Measurements from ENCODE around the gene GRIA1.

Gene GRIA1

DNA sequence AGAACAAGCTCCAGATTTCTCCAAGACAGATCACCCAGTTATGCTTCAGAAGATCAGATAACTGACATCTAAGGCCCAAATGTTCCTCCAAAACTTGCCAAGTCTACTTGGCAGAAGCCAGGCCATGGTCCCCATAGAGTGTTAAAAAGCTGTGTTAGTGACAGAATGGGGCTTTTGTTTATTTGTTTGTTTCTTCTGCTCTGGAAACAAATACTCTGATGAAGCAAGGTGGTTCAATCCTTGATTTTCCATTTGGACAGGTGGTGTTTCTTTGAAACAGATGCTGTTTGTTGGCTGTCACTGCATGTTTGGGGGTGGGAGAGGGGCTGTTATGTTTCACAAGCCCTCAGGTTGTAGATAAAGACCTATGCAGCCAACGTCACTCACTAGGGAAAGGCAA is 284.2 kb downstream of the GRIA1 start:
- Histone ChIP-seq H3K36me3 (ENCODE audit: control insufficient read depth, insufficient read depth, low read length) (no peaks in the 10 kb centered on the region), H3K4me1 (ENCODE audit: control insufficient read depth, insufficient read depth, low read length) (no peaks in the 10 kb centered on the region), H3K4me3 (ENCODE audit: low read depth, low read length) (no peak overlapping the region), H3K9ac (ENCODE audit: low read depth, low read length) (no peak overlapping the region), H3K27me3 (ENCODE audit: control insufficient read depth, insufficient read depth, low read length) (no peaks in the 10 kb centered on the region), H3K9me3 (ENCODE audit: control insufficient read depth, insufficient read depth, low read length) (no peaks in the 10 kb centered on the region)

DNA sequence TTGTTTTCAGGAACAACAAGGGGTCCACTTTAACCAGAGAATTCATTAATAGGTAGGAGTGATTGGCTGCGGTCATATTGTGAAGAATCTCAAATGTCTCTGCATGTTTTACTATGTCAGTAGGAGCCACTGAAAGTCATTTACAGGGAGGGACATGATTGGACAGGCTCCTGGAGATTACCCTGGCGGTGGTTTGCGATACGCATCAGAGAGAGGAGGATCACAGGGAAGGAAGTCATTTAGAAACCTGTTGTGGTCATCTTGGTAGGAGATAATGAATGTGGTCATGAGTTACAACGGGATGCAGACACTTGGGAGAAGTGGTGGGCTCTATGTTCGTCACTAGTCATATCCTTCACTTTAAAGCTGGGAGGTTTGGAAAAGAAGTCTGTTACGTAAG is 285.5 kb downstream of the GRIA1 start:
- H3K4me3 ChIP-seq (ENCODE audit: low read depth, low read length): no peak overlapping the region
- H3K27me3 ChIP-seq (ENCODE audit: control insufficient read depth, insufficient read depth, low read length): no peaks in the 10 kb centered on the region
- H3K36me3 ChIP-seq (ENCODE audit: control insufficient read depth, insufficient read depth, low read length): no peaks in the 10 kb centered on the region
- H3K9ac ChIP-seq (ENCODE audit: low read depth, low read length): no peak overlapping the region
- H3K9me3 ChIP-seq (ENCODE audit: control insufficient read depth, insufficient read depth, low read length): no peaks in the 10 kb centered on the region
- peaks cover 4% of the 10 kb centered on the region for H3K4me1 ChIP-seq (ENCODE audit: control insufficient read depth, insufficient read depth, low read length)

DNA sequence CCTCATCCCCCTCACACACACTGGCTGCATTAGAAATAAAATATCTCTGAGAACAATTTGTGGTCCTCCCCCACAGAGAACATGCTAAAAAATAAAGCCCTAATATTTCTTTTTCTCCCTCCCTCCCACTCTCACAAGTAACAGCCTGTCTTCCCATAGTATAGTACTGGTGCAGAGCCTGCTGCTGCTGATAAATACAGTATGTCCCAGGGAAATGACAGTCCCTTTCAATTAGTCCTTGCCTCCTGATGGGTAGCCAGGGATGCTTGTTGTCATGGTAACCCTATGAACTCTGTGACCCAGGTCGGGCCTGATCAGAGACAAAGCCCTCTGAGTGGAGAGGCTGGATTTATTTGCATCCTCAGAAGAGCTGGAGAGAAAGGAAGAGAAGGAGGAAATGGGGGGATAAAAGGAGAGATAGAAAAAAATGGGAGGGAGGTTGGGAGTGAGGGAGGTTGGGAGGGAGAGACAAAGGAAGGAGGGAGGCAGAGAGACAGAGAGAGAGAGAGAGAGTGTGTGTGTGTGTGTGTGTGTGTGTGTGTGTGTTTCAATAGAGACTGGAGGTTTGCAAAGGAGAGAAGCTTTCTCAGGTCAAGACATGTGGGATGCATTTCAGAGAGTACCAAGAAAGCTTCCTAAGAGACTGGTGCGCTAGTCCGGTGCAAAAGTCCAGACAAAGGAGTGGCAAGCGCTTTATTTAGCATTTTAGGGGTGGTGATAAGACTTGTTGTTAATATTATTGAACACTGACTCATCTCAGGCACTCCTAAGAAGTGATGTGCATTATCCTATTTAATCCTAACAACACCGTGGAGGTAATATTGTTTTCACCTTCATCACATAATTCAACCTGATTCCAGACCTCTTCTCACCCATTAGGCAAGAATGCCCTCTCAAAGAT is 287.5 kb downstream of the GRIA1 start:
- Histone ChIP-seq H3K9ac (ENCODE audit: low read depth, low read length) (no peak overlapping the region), H3K9me3 (ENCODE audit: control insufficient read depth, insufficient read depth, low read length) (no peaks in the 10 kb centered on the region), H3K36me3 (ENCODE audit: control insufficient read depth, insufficient read depth, low read length) (no peaks in the 10 kb centered on the region), H3K27me3 (ENCODE audit: control insufficient read depth, insufficient read depth, low read length) (no peaks in the 10 kb centered on the region), H3K4me1 (ENCODE audit: control insufficient read depth, insufficient read depth, low read length) (peaks cover 7% of the 10 kb centered on the region), H3K4me3 (ENCODE audit: low read depth, low read length) (no peak overlapping the region)

DNA sequence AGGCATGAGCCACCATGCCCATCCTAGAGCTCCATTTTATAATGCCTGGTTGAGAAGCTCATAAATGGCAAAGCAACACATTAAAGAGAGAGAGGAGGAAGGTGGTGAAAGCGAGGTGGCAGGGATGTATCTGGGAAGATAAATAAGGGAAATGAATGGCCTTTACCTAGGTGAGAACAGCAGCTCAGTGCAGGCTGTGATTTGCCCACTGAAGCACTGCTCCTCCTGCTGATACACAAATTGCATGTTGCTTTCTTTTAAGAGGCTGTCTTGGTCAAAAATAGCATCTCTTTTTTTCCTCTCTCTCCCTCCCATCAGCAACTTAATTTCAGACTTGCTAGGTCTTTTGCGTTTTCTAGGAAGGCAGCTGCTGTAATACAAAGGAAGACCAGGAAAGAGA is 289.4 kb downstream of the GRIA1 start:
- H3K4me1 ChIP-seq (ENCODE audit: control insufficient read depth, insufficient read depth, low read length): peaks cover 10% of the 10 kb centered on the region
- no peaks in the 10 kb centered on the region for H3K27me3 ChIP-seq (ENCODE audit: control insufficient read depth, insufficient read depth, low read length)
- no peaks in the 10 kb centered on the region for H3K9me3 ChIP-seq (ENCODE audit: control insufficient read depth, insufficient read depth, low read length)
- H3K9ac ChIP-seq (ENCODE audit: low read depth, low read length): no peak overlapping the region
- H3K4me3 ChIP-seq (ENCODE audit: low read depth, low read length): no peak overlapping the region
- no peaks in the 10 kb centered on the region for H3K36me3 ChIP-seq (ENCODE audit: control insufficient read depth, insufficient read depth, low read length)

DNA sequence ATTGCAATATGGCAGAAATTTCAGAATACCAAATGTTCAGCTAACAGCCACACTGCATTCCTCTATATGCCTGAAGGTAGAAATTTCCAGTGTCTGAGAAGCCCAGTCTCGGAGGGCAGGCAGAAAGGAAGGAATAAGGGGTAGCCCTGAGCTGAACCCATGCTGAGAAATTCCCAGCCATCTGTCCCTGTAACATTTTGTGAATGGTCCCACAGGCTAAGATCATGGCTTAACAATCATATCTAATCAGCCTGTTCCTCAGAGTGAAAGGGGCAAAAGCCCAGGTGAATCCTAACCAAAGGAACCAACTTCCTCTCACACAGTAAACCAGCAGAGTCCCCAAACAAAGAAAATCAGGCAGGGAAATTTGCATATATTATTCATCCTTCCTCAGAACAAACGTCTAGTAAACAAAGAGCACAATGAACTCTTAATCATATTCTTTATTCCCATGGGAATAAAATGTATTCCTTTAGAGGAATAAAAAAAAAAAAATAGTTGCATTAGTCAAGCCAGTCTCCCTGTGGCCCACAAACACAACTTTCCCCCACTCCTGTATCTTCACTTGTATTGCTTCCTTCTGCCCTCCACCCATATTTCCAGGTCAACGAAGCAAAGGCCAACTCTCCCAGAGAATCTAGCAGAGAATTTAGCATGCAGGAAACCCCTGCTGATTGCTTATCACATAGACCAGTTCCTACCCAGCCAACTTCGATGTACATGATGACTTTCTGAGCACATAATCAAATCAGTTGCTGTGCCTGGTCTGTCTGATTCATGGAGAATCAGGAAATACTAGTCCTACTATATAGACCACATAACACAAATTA is 290.6 kb downstream of the GRIA1 start:
- H3K4me3 ChIP-seq (ENCODE audit: low read depth, low read length): no peak overlapping the region
- H3K27me3 ChIP-seq (ENCODE audit: control insufficient read depth, insufficient read depth, low read length): no peaks in the 10 kb centered on the region
- no peaks in the 10 kb centered on the region for H3K9me3 ChIP-seq (ENCODE audit: control insufficient read depth, insufficient read depth, low read length)
- H3K9ac ChIP-seq (ENCODE audit: low read depth, low read length): no peak overlapping the region
- H3K4me1 ChIP-seq (ENCODE audit: control insufficient read depth, insufficient read depth, low read length): peaks cover 10% of the 10 kb centered on the region
- no peaks in the 10 kb centered on the region for H3K36me3 ChIP-seq (ENCODE audit: control insufficient read depth, insufficient read depth, low read length)

DNA sequence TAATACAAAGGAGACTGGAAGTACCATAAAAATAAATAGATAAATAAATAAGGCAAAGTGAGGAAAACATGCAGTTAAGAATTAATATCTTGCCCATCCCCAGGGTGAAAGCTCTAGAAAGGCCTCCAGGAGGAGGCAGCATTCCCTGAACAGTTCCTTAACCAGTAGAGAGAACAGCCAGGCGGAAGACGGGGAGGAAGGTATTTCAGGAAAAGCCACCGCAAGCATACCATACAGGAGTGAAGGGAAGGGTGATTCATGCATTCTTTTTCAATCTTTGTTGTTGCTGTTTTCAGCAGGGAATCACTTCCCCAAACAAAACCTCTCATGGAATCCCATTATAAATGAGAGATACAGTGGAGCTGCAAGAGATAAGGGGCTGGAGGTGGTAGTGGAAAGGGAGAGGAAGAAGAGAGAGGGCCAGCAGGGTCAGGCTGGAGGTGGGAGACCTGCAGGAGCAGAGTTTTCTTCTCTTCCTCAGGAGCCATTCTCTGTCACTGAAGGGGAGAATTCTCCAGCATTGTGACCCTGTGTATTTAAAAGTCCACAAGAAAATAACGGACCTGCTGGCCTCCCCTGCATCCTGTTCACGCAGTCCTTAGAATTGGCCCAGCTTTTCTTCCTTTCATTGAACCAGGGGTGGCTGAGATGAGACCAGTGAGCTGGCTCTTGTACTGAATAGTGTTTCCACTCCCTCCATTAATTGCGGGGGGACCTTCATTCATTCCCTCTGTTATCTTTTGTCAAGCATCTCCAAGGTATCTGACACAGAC is 292.3 kb downstream of the GRIA1 start:
- Histone ChIP-seq H3K36me3 (ENCODE audit: control insufficient read depth, insufficient read depth, low read length) (no peaks in the 10 kb centered on the region), H3K4me3 (ENCODE audit: low read depth, low read length) (no peak overlapping the region), H3K4me1 (ENCODE audit: control insufficient read depth, insufficient read depth, low read length) (peaks cover 10% of the 10 kb centered on the region), H3K9ac (ENCODE audit: low read depth, low read length) (no peak overlapping the region), H3K9me3 (ENCODE audit: control insufficient read depth, insufficient read depth, low read length) (no peaks in the 10 kb centered on the region), H3K27me3 (ENCODE audit: control insufficient read depth, insufficient read depth, low read length) (no peaks in the 10 kb centered on the region)

DNA sequence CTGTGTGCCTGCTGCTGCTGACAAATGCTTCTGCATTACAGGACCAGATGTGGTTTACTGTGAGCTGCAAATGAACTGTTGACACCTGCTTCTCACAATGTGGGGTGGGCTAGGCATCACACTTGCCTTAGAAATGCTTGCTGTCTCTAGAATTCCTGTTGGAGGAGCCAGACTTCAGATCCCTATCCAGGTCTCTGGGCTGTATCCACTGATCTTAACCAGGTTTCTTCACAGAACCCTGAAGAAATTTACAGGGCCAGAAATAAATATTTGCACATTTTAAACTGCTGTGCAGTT is 292.8 kb downstream of the GRIA1 start:
- Histone ChIP-seq H3K36me3 (ENCODE audit: control insufficient read depth, insufficient read depth, low read length) (no peaks in the 10 kb centered on the region), H3K27me3 (ENCODE audit: control insufficient read depth, insufficient read depth, low read length) (no peaks in the 10 kb centered on the region), H3K4me1 (ENCODE audit: control insufficient read depth, insufficient read depth, low read length) (peaks cover 10% of the 10 kb centered on the region), H3K9ac (ENCODE audit: low read depth, low read length) (no peak overlapping the region), H3K4me3 (ENCODE audit: low read depth, low read length) (no peak overlapping the region), H3K9me3 (ENCODE audit: control insufficient read depth, insufficient read depth, low read length) (no peaks in the 10 kb centered on the region)

DNA sequence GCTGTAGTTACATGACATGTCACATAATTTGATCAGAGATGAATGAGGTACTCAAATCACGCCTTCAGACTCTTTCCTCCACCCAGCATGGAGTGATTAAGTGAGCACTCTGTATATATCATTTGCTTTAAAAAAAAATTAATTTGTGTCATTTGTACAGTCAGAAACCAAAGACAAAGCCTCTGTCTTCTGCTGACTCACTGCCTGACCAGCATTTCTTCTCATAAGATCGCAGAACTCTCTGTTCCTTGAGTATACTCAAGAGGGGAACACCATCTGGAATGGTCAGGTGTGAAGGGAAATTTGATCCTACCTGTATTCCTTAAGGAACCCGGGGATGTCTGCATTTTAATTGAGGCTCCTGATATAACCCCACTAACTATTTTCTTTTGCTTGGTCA is 293.8 kb downstream of the GRIA1 start:
- Histone ChIP-seq H3K9ac (ENCODE audit: low read depth, low read length) (no peak overlapping the region), H3K4me3 (ENCODE audit: low read depth, low read length) (no peak overlapping the region), H3K27me3 (ENCODE audit: control insufficient read depth, insufficient read depth, low read length) (no peaks in the 10 kb centered on the region), H3K4me1 (ENCODE audit: control insufficient read depth, insufficient read depth, low read length) (peaks cover 10% of the 10 kb centered on the region), H3K9me3 (ENCODE audit: control insufficient read depth, insufficient read depth, low read length) (no peaks in the 10 kb centered on the region), H3K36me3 (ENCODE audit: control insufficient read depth, insufficient read depth, low read length) (no peaks in the 10 kb centered on the region)

DNA sequence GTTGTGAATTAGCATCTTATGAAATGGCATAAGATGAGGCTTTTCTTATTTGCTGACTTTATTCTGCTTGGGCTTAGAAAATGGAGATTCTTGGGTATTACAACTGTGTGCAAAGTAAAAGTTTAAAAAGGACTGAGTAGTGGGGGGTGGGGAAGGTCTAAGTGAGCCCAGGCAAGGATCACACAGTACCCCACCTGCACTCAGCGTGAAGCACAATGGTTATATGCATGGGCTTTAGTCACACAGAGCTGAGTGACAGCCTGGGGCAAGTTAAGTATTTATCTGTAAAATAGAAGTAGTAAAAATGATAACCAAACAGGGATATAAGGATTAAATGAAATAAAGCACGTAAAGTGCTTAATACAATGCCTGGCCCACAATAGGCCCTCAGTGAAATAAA is 300.9 kb downstream of the GRIA1 start:
- Histone ChIP-seq H3K4me1 (ENCODE audit: control insufficient read depth, insufficient read depth, low read length) (no peaks in the 10 kb centered on the region), H3K36me3 (ENCODE audit: control insufficient read depth, insufficient read depth, low read length) (no peaks in the 10 kb centered on the region), H3K4me3 (ENCODE audit: low read depth, low read length) (no peak overlapping the region), H3K9ac (ENCODE audit: low read depth, low read length) (no peak overlapping the region), H3K9me3 (ENCODE audit: control insufficient read depth, insufficient read depth, low read length) (no peaks in the 10 kb centered on the region), H3K27me3 (ENCODE audit: control insufficient read depth, insufficient read depth, low read length) (no peaks in the 10 kb centered on the region)

DNA sequence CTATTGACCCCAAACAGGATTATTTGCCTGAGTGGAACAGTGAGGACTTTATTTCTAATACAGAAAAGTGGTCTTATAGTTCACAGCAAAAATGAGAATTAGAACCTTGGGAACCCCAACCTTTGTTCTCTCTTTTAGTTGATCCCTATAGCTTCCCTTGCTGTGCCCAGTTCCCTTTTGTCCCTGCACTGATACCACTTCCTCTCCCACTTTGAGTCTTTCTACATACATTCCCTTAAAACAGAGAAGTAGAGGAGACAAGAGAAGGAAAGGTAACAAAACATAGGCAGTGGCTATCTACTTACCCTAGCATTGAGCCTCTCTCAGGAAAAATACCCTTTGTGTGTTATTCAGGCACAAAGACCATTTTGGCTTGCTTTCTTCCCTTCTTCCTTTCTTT is 301.8 kb downstream of the GRIA1 start:
- no peak overlapping the region for H3K9ac ChIP-seq (ENCODE audit: low read depth, low read length)
- no peaks in the 10 kb centered on the region for H3K4me1 ChIP-seq (ENCODE audit: control insufficient read depth, insufficient read depth, low read length)
- H3K4me3 ChIP-seq (ENCODE audit: low read depth, low read length): no peak overlapping the region
- no peaks in the 10 kb centered on the region for H3K27me3 ChIP-seq (ENCODE audit: control insufficient read depth, insufficient read depth, low read length)
- H3K9me3 ChIP-seq (ENCODE audit: control insufficient read depth, insufficient read depth, low read length): no peaks in the 10 kb centered on the region
- H3K36me3 ChIP-seq (ENCODE audit: control insufficient read depth, insufficient read depth, low read length): no peaks in the 10 kb centered on the region

DNA sequence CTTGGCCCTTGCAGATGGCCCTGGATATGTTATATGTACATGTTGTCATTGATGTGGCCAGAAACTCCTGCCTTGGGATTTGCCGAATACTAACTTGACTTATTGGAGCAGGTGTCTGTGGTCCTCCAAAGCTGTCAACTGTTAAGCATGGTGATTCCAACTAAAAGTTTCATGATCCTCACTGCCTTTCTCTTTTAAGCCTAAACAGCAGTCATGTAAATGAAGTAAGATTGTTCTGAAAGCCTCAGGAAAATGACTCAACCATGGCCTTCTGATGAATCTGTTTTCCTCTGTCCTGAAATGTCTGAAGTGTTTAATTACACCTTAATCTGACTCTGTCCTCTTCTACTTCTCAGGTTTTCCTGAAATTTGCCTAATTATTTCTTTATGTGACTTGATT is 303.2 kb downstream of the GRIA1 start:
- Histone ChIP-seq H3K4me3 (ENCODE audit: low read depth, low read length) (no peak overlapping the region), H3K9ac (ENCODE audit: low read depth, low read length) (no peak overlapping the region), H3K27me3 (ENCODE audit: control insufficient read depth, insufficient read depth, low read length) (no peaks in the 10 kb centered on the region), H3K36me3 (ENCODE audit: control insufficient read depth, insufficient read depth, low read length) (no peaks in the 10 kb centered on the region), H3K9me3 (ENCODE audit: control insufficient read depth, insufficient read depth, low read length) (no peaks in the 10 kb centered on the region), H3K4me1 (ENCODE audit: control insufficient read depth, insufficient read depth, low read length) (no peaks in the 10 kb centered on the region)

Data from iPS-15b (cell line).